ENCODE data around the gene FRG2B.
"Not testable (repeated sequence)": the region's sequence is repeated elsewhere in the genome, so short reads cannot be mapped to it uniquely, and the experiment has no call there.

FRG2B gene

GRCh38 chr10:133626695-133627094 is at the start of gene FRG2B:
TSS of gene FRG2B (minus strand) at chr10:133626795. CDS start at chr10:133626742, 53 bp downstream.
- DNase-seq (ENCODE audit: low read depth) = not testable (repeated sequence)

- not testable (repeated sequence) for DNase-seq (ENCODE audit: low read depth)
These were observed 40.9 kb upstream of the FRG2B start for GRCh38 chr10:133667446-133667845.

GRCh38 chr10:133663544-133664160 is 37.1 kb upstream of the FRG2B start:
- not testable (repeated sequence) for DNase-seq (ENCODE audit: low read depth)

GRCh38 chr10:133661122-133661521 is 34.5 kb upstream of the FRG2B start:
- not testable (repeated sequence) for DNase-seq (ENCODE audit: low read depth)

- not testable (repeated sequence) for DNase-seq (ENCODE audit: low read depth)
These were observed 33.9 kb upstream of the FRG2B start for GRCh38 chr10:133660516-133660915.

- not testable (repeated sequence) for DNase-seq (ENCODE audit: low read depth)
These were observed 30.7 kb upstream of the FRG2B start for GRCh38 chr10:133657276-133657675.

- DNase-seq (ENCODE audit: low read depth) = not testable (repeated sequence)
These were observed 22.4 kb upstream of the FRG2B start for GRCh38 chr10:133648872-133649455.

GRCh38 chr10:133647075-133647748 is 20.6 kb upstream of the FRG2B start:
- not testable (repeated sequence) for DNase-seq (ENCODE audit: low read depth)

GRCh38 chr10:133637846-133638235 is 11.2 kb upstream of the FRG2B start:
- not testable (repeated sequence) for DNase-seq (ENCODE audit: low read depth)

- DNase-seq (ENCODE audit: low read depth) = not testable (repeated sequence)
These were observed 10.7 kb upstream of the FRG2B start for GRCh38 chr10:133637202-133637845.

- DNase-seq (ENCODE audit: low read depth) = not testable (repeated sequence)
These were observed 4.2 kb upstream of the FRG2B start for GRCh38 chr10:133630723-133631249.

GRCh38 chr10:133622544-133622943 is 4.1 kb downstream of the FRG2B start:
- not testable (repeated sequence) for DNase-seq (ENCODE audit: low read depth)

- no peak for DNase-seq (ENCODE audit: low read depth)
These were observed 7.7 kb downstream of the FRG2B start for GRCh38 chr10:133618851-133619250.

- no peak for DNase-seq (ENCODE audit: low read depth)
These were observed 9.4 kb downstream of the FRG2B start for GRCh38 chr10:133617196-133617595.

GRCh38 chr10:133616371-133617130 is 10.0 kb downstream of the FRG2B start:
- DNase-seq (ENCODE audit: low read depth) = no peak

GRCh38 chr10:133614830-133615580 is 11.6 kb downstream of the FRG2B start:
- no peak for DNase-seq (ENCODE audit: low read depth)

GRCh38 chr10:133613699-133614098 is 12.9 kb downstream of the FRG2B start:
- no peak for DNase-seq (ENCODE audit: low read depth)

- DNase-seq (ENCODE audit: low read depth) = no peak
These were observed 15.5 kb downstream of the FRG2B start for GRCh38 chr10:133611079-133611478.

GRCh38 chr10:133608855-133609254 is 17.7 kb downstream of the FRG2B start:
- DNase-seq (ENCODE audit: low read depth) = no peak

GRCh38 chr10:133603434-133603833 is 23.2 kb downstream of the FRG2B start:
- not testable (repeated sequence) for DNase-seq (ENCODE audit: low read depth)

- no peak for DNase-seq (ENCODE audit: low read depth)
These were observed 25.9 kb downstream of the FRG2B start for GRCh38 chr10:133600657-133601056.

Data from stimulated activated CD8-positive, alpha-beta memory T cell treated with anti-CD3 and anti-CD28 coated beads, Interleukin-12 subunit alpha, Interleukin-12 subunit beta, amount 100 ng/mL, for 1 hour (primary cell).